Measurements from ENCODE around the gene SLCO2B1.

The SLCO2B1 gene

DNA sequence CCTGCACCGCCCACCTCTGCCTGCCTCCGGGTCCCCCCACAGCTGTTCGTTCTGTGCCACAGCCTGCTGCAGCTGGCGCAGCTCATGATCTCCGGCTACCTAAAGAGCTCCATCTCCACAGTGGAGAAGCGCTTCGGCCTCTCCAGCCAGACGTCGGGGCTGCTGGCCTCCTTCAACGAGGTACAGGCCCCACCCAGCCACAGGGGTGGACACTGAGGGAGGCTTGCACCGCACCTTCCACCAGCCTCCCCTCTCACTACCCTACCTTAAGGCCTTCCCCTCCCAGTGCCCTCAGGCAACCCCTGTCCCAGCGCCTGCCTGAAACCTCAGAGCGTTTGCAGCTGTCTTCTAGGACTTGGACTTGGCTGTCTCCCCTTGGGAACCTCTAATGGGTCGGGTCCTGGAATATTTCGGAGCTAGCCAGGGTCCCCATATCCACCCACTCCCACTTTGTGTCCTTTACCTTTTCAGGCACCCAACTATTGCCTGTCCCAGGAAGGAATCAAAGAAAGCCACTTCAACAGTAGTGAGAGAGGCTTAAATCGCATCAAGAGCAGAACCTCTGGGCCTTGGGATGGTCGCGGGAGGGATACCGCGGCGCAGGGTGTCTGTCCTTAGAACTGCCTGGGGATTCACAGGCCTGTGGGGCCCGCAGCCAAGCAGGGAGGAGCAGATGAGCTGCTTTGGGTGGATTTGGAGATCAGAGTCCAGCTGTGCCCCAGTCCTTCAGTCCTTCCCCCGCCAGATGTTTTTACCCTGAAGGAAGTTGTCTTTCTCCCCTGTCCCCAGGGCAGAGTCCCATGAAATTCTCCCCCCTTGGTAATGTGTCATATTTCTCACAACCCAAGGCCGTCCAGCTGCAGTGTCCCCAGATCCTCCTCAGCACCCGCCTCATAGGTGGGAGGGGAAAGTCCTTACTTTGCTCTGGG lies 13.3 kb downstream of the SLCO2B1 start:
- Histone ChIP-seq H3K9me3 (replicated peaks in 1 of 11) (peaks cover 0 to 12% (median 0%) of the 10 kb centered on the region in 11 experiments; a peak in 6 of 22 replicates), H4K20me1 (peaks cover 0 to 82% (median 0%) of the 10 kb centered on the region in 11 experiments; a peak in 4 of 22 replicates), H3K27ac (peak overlapping the region in 8 of 11 experiments; percentile 6 to 60 (median 42); a peak in 11 of 22 replicates), H3K9ac (peak overlapping the region in 8 of 11 experiments; percentile 13 to 61 (median 52); a peak in 13 of 22 replicates), H3K27me3 (no peaks in the 10 kb centered on the region), H3K4me3 (no peak overlapping the region), H3K4me1 (peaks cover 75 to 99% (median 86%) of the 10 kb centered on the region in 10 experiments), H3K36me3 (peaks cover 0 to 100% (median 0%) of the 10 kb centered on the region in 11 experiments; a peak in 6 of 22 replicates), H3K4me2 (peak overlapping the region; percentile 84 to 100 (median 95))
- no peak for TF ChIP-seq Cebpa-rat (IDR thresholded peaks at IDR 0.05)

DNA sequence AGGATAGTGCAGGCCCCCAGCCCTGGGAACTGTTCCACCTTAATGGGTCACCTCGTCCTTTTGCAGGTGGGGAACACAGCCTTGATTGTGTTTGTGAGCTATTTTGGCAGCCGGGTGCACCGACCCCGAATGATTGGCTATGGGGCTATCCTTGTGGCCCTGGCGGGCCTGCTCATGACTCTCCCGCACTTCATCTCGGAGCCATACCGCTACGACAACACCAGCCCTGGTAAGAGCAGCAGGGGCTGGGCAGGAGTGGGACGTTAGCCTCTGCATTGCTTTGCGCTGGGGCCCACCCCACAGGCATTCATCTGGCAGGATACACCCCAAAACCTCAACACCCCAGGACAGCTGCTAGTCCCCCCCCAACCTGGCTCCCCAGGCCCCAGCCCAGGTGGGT lies 14.8 kb downstream of the SLCO2B1 start:
- no peak overlapping the region for H3K4me3 ChIP-seq
- H3K27me3 ChIP-seq, result no peaks in the 10 kb centered on the region
- peaks cover 0 to 100% (median 0%) of the 10 kb centered on the region in 11 experiments; a peak in 6 of 22 replicates for H3K36me3 ChIP-seq
- no peak overlapping the region for H3K27ac ChIP-seq
- peaks cover 0 to 66% (median 0%) of the 10 kb centered on the region in 11 experiments; a peak in 4 of 22 replicates for H4K20me1 ChIP-seq
- peaks cover 65 to 99% (median 77%) of the 10 kb centered on the region in 10 experiments for H3K4me1 ChIP-seq
- peak overlapping the region in 8 of 11 experiments; percentile 9 to 100 (median 98); a peak in 7 of 22 replicates for H3K4me2 ChIP-seq
- H3K9me3 ChIP-seq (replicated peaks in 1 of 11), result peaks cover 0 to 8% (median 0%) of the 10 kb centered on the region in 11 experiments; a peak in 6 of 22 replicates
- TF ChIP-seq Cebpa-rat (IDR thresholded peaks at IDR 0.05), result no peak
- H3K9ac ChIP-seq, result no peak overlapping the region

DNA sequence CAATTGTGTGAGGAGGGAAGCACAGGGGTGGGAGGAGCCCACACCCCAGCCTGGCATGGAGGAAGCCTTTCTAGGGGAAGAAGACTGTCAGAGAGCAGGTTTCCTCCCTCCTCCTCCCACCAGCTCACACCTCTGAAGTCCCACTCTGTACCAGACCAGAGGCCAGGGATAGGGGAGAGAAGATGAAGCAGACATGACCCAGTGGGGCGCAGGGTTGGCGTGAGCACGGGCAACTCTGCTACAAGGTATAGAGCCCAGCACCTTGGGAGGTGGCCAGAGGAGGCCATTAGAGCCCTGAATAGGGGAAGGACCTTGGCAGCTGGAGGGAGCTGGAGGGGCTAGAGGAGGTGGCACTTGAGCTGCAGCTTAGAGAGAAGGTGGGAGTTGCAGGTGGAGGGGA lies 15.9 kb downstream of the SLCO2B1 start:
- Histone ChIP-seq H3K4me2 (peak overlapping the region; percentile 15 to 56 (median 44); a peak in 17 of 22 replicates), H3K9me3 (replicated peaks in 1 of 11) (no peaks in the 10 kb centered on the region), H4K20me1 (peaks cover 0 to 56% (median 0%) of the 10 kb centered on the region in 11 experiments; a peak in 4 of 22 replicates), H3K27me3 (no peaks in the 10 kb centered on the region), H3K4me3 (no peak overlapping the region), H3K27ac (no peak overlapping the region; a peak in 1 of 22 replicates), H3K36me3 (peaks cover 0 to 100% (median 0%) of the 10 kb centered on the region in 11 experiments; a peak in 6 of 22 replicates), H3K4me1 (peaks cover 54 to 99% (median 66%) of the 10 kb centered on the region in 10 experiments), H3K9ac (no peak overlapping the region)
- no peak for TF ChIP-seq Cebpa-rat (IDR thresholded peaks at IDR 0.05)

DNA sequence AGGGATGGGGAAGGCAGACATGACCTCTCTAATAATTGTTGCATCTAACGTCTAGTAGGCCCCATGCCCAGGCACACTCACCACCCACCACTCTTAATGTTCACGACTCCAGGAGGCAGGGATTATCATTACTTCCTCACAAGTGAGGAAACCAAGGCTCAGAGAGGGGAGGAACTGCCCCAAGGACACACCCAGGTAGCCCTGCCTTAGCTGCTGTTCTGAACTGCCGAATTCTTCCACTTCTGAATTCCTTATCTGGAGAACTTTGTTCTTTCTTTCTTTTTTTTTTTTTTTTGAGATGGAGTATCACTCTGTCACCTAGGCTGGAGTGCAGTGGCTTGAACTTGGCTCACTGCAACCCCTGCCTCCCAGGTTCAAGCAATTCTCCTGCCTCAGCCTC lies 16.7 kb downstream of the SLCO2B1 start:
- no peaks in the 10 kb centered on the region for H3K27me3 ChIP-seq

DNA sequence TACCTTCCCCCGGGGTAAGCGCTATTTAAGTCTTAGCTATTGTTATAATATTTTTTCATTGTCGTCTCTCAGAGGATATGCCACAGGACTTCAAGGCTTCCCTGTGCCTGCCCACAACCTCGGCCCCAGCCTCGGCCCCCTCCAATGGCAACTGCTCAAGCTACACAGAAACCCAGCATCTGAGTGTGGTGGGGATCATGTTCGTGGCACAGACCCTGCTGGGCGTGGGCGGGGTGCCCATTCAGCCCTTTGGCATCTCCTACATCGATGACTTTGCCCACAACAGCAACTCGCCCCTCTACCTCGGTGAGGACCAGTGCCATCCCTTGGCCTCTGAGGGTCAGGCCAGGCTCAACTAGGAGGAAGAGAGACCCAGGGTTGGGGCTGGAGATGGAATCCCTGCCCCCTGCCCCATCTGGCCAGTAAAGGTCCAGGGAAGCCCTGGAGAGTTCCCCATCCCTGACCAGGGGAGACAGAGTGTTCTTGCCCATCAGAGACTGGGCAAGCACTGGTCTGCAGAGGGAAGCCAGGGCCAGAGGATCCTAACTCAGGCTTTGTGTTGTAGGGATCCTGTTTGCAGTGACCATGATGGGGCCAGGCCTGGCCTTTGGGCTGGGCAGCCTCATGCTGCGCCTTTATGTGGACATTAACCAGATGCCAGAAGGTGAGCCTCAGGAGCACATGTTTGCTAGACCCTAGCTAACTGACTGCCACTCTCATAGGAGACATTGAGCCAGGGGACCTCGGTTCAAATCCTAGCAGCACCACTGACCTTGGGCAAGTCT lies 18.4 kb downstream of the SLCO2B1 start:
- Histone ChIP-seq H3K36me3 (peaks cover 0 to 99% (median 0%) of the 10 kb centered on the region in 11 experiments; a peak in 6 of 22 replicates), H3K4me3 (no peak overlapping the region), H3K27ac (peak overlapping the region in 1 of 11 experiments; percentile 5; a peak in 1 of 22 replicates), H4K20me1 (peaks cover 0 to 30% (median 0%) of the 10 kb centered on the region in 11 experiments; a peak in 4 of 22 replicates), H3K9me3 (replicated peaks in 1 of 11) (no peaks in the 10 kb centered on the region), H3K4me2 (peak overlapping the region; percentile 15 to 74 (median 52); a peak in 21 of 22 replicates), H3K4me1 (peaks cover 37 to 99% (median 50%) of the 10 kb centered on the region in 10 experiments), H3K9ac (peak overlapping the region in 2 of 11 experiments; percentile 1 to 61; a peak in 2 of 22 replicates), H3K27me3 (no peaks in the 10 kb centered on the region)
- no peak for TF ChIP-seq Cebpa-rat (IDR thresholded peaks at IDR 0.05)

More for the DNA sequence above, 16.7 kb downstream of the SLCO2B1 start:
- Histone ChIP-seq H3K36me3 (peaks cover 0 to 100% (median 0%) of the 10 kb centered on the region in 11 experiments; a peak in 6 of 22 replicates), H3K9ac (no peak overlapping the region), H3K4me2 (peak overlapping the region in 9 of 11 experiments; percentile 1 to 56 (median 38); a peak in 9 of 22 replicates), H3K9me3 (replicated peaks in 1 of 11) (no peaks in the 10 kb centered on the region), H3K4me3 (no peak overlapping the region), H3K27ac (no peak overlapping the region), H4K20me1 (peaks cover 0 to 47% (median 0%) of the 10 kb centered on the region in 11 experiments; a peak in 4 of 22 replicates), H3K4me1 (peaks cover 46 to 99% (median 58%) of the 10 kb centered on the region in 10 experiments)
- no peak for TF ChIP-seq Cebpa-rat (IDR thresholded peaks at IDR 0.05)

DNA sequence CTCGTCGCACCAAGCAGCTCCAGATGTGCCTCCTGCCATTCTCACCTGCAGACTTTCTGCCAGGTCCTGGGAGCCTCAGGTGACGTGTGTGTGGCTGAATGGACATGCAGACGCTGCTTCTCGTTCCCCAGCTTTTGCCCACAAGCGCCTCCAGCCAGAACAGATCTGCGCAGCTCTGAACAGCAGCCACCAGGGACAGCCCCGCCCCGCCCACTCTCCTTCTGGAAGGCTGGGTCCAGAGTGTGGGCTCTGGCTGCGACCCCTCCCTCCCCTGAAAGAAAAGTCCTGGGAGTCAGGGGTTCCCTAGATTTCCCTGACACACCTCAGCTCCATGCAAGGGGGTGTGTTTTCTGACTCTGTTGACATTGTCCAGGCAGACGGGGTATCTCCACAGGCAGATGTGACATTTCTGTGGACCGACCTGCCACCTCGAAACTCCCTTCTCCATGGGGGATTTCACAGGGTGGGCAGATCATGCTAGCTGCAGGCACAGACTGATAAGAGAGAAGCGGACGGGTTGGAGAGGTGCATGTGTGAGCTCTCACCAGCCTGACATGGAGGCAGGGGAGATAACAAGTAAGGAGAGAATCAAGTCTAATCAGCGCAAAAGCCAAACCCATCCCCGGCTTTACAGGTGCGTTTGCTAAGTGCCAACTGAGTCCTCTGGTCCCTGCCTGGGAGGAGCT lies 19.8 kb downstream of the SLCO2B1 start:
- H3K9me3 ChIP-seq (replicated peaks in 1 of 11), result no peaks in the 10 kb centered on the region
- peaks cover 42 to 96% (median 51%) of the 10 kb centered on the region in 10 experiments for H3K4me1 ChIP-seq
- no peak overlapping the region for H3K4me2 ChIP-seq
- no peaks in the 10 kb centered on the region for H3K27me3 ChIP-seq
- H3K4me3 ChIP-seq, result no peak overlapping the region
- H3K27ac ChIP-seq, result peak overlapping the region in 1 of 11 experiments; percentile 61; a peak in 1 of 22 replicates
- H3K9ac ChIP-seq, result peak overlapping the region in 2 of 11 experiments; percentile 1 to 61; a peak in 1 of 22 replicates
- H3K36me3 ChIP-seq, result peaks cover 0 to 89% (median 0%) of the 10 kb centered on the region in 11 experiments; a peak in 6 of 22 replicates
- peaks cover 0 to 17% (median 0%) of the 10 kb centered on the region in 11 experiments; a peak in 4 of 22 replicates for H4K20me1 ChIP-seq
- no peak for TF ChIP-seq Cebpa-rat (IDR thresholded peaks at IDR 0.05)

DNA sequence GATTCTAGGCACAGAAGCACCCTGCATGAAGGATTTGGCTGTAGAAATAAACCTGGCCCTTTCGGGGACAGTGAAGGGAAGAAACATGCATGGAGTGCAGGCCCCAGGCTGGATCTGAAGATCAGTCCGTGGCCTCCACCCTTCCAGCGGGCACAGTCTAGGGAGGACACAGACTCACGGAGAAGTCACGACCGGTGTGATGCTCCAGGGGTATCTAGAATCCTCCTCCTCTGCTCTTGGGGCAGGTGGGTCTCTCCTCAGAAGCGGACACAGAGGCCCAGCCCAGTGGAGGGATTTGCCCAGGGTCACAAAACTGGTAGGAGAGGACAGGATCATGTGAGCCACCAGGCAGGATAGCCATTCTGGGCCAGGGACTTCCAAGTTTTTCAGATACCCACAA lies 22.4 kb downstream of the SLCO2B1 start:
- Histone ChIP-seq H3K27ac (peak overlapping the region in 10 of 11 experiments; percentile 76 to 95 (median 88); a peak in 15 of 22 replicates), H3K4me1 (peaks cover 46 to 97% (median 50%) of the 10 kb centered on the region in 10 experiments), H3K27me3 (no peaks in the 10 kb centered on the region), H3K4me2 (peak overlapping the region in 4 of 11 experiments; percentile 86 to 98 (median 88); a peak in 8 of 22 replicates), H3K36me3 (peaks cover 0 to 89% (median 0%) of the 10 kb centered on the region in 11 experiments; a peak in 6 of 22 replicates), H3K4me3 (no peak overlapping the region), H4K20me1 (no peaks in the 10 kb centered on the region; a peak in 2 of 22 replicates), H3K9me3 (replicated peaks in 1 of 11) (no peaks in the 10 kb centered on the region), H3K9ac (peak overlapping the region in 3 of 11 experiments; percentile 69 to 83 (median 79); a peak in 5 of 22 replicates)
- no peak for TF ChIP-seq Cebpa-rat (IDR thresholded peaks at IDR 0.05)
